ENCODE data around the gene OR12D3.
"Not testable (repeated sequence)": the region's sequence is repeated elsewhere in the genome, so short reads cannot be mapped to it uniquely, and the experiment has no call there.

OR12D3 gene, protein sequence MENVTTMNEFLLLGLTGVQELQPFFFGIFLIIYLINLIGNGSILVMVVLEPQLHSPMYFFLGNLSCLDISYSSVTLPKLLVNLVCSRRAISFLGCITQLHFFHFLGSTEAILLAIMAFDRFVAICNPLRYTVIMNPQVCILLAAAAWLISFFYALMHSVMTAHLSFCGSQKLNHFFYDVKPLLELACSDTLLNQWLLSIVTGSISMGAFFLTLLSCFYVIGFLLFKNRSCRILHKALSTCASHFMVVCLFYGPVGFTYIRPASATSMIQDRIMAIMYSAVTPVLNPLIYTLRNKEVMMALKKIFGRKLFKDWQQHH

DNA sequence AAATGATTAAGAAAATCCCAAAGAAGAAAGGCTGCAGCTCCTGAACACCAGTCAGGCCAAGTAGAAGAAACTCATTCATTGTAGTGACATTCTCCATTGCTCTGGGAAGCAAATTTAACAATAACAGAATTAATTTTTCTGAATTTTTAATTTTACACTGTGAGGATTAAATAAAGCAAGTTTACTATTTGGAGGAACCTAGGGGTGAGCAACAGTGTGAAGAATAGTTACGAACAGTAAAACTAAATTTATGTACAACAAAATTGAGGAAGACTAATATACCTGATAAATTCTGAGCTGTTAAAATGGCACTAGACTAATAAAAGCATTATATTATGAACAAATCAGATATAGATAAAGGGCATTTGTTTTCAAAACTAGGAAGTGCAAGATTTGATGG, at the start of gene OR12D3:
Gene OR12D3 (minus strand): TSS at position 101 of the 400 bp plus-strand sequence. CDS start 4 bp downstream, at position 97.
- Histone ChIP-seq H3K4me1 (no peaks in the 10 kb centered on the region), H3K4me3 (no peak within 1 kb of the TSS), H3K27me3 (ENCODE audit: low read depth) (no peaks in the 10 kb centered on the region), H3K9me3 (no peaks in the 10 kb centered on the region), H3K36me3 (replicated peaks) (no peaks in the 10 kb centered on the region)
- in situ Hi-C loops (cut with MboI; ENCODE audit: low sequenced_read_pairs) = no loop called here
- DNase-seq (ENCODE audit: low spot score in 2 of 2) = no peak

GRCh38 chr6:29424575-29424974, 49.5 kb upstream of the OR12D3 start:
- 0 out of 2 replicates have a peak, but pooled peaks cover 3% of the 10 kb centered on the region for H3K27me3 ChIP-seq (ENCODE audit: low read depth)
- H3K4me1 ChIP-seq = no peaks in the 10 kb centered on the region
- no peak for DNase-seq (ENCODE audit: low spot score in 2 of 2)
- H3K36me3 ChIP-seq (replicated peaks) = no peaks in the 10 kb centered on the region
- in situ Hi-C loops (cut with MboI; ENCODE audit: low sequenced_read_pairs) = no loop called here
- H3K4me3 ChIP-seq = no peak overlapping the region
- no peaks in the 10 kb centered on the region for H3K9me3 ChIP-seq

DNA sequence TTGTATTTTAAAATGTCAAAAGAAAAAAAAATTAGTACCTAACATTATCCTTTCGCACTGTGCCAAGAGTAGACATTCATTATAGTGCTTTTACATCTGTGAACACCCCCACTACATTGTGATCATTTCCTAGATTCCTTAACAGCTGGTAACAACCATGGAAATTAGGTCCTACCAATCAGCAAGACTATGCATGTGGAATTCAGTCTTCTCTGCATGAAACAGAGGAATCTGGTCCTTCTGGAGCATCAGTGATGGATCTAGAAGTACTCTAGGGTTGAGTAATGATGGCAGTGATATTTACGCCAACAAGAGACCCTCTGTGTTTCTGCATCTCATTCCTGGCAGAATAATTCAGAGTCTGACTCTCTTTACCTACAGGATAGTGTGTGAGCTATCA, 49.1 kb upstream of the OR12D3 start:
- no peak for DNase-seq (ENCODE audit: low spot score in 2 of 2)
- Histone ChIP-seq H3K27me3 (ENCODE audit: low read depth) (0 out of 2 replicates have a peak, but pooled peaks cover 3% of the 10 kb centered on the region), H3K4me1 (no peaks in the 10 kb centered on the region), H3K9me3 (no peaks in the 10 kb centered on the region), H3K4me3 (no peak overlapping the region), H3K36me3 (replicated peaks) (no peaks in the 10 kb centered on the region)
- in situ Hi-C loops (cut with MboI; ENCODE audit: low sequenced_read_pairs) = no loop called here

- no peaks in the 10 kb centered on the region for H3K4me1 ChIP-seq
- no peak overlapping the region for H3K4me3 ChIP-seq
- H3K9me3 ChIP-seq = no peaks in the 10 kb centered on the region
- in situ Hi-C loops (cut with MboI; ENCODE audit: low sequenced_read_pairs) = no loop called here
- no peaks in the 10 kb centered on the region for H3K36me3 ChIP-seq (replicated peaks)
- peaks cover 3% of the 10 kb centered on the region; the same call in 1 of the 2 replicates for H3K27me3 ChIP-seq (ENCODE audit: low read depth)
- DNase-seq (ENCODE audit: low spot score in 2 of 2) = no peak
Measured at GRCh38 chr6:29419516-29419915, 44.4 kb upstream of the OR12D3 start.

DNA sequence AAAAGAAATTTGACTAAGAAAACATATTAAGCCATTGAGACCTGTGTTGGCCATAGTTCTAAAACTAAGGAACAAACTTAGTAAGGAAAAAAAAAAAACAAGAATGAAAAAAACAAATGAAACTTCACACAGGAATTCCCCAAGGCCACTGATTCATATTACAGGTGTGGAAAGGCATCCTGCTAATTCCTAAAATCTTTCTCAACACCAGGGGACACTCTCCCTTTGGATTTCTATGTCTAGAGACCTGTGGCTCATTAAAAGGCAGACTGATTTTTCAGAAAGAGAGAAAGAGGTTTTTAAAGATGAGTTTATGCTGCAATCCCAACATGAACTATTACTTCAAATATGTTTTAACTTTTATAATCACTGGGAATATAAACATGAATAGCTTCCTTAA, 39.5 kb upstream of the OR12D3 start, which contains the start of gene OR12D1:
Gene OR12D1 (plus strand): TSS at position 341 of the 400 bp plus-strand sequence.
- in situ Hi-C loops (cut with MboI; ENCODE audit: low sequenced_read_pairs) = no loop called here
- no peak within 1 kb of the TSS for H3K4me3 ChIP-seq
- H3K27me3 ChIP-seq (ENCODE audit: low read depth) = no peaks in the 10 kb centered on the region; the same call in 1 of the 2 replicates
- H3K9me3 ChIP-seq = no peaks in the 10 kb centered on the region
- no peaks in the 10 kb centered on the region for H3K4me1 ChIP-seq
- no peaks in the 10 kb centered on the region for H3K36me3 ChIP-seq (replicated peaks)
- no peak for DNase-seq (ENCODE audit: low spot score in 2 of 2)

GRCh38 chr6:29403801-29404200, 28.7 kb upstream of the OR12D3 start:
- Histone ChIP-seq H3K4me1 (no peaks in the 10 kb centered on the region), H3K4me3 (no peak overlapping the region), H3K27me3 (ENCODE audit: low read depth) (peaks cover 2% of the 10 kb centered on the region; the same call in 1 of the 2 replicates), H3K9me3 (no peaks in the 10 kb centered on the region), H3K36me3 (replicated peaks) (no peaks in the 10 kb centered on the region)
- DNase-seq (ENCODE audit: low spot score in 2 of 2) = no peak
- in situ Hi-C loops (cut with MboI; ENCODE audit: low sequenced_read_pairs) = no loop called here

- H3K27me3 ChIP-seq (ENCODE audit: low read depth) = peaks cover 2% of the 10 kb centered on the region; the same call in 1 of the 2 replicates
- in situ Hi-C loops (cut with MboI; ENCODE audit: low sequenced_read_pairs) = no loop called here
Measured at GRCh38 chr6:29399525-29399924, 24.4 kb upstream of the OR12D3 start.

DNA sequence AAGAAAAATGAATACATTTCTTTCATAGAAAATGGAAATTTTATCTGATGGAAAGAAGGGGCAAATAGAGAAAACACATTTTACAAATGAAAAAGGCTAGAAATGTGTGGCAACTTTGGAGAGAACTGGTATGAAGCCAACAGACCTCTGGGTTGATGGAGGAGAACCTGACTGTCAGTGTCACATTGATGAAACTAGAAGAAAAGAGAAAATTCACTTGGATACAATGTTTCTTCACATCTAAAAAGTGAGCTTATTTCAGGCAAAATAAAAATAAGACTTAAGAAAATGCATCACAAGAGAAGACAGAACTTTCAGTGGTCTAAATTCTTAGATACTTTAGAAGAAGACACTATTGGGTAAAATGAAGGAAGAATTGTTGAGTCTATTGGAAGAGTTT, 20.2 kb upstream of the OR12D3 start, which contains the start of gene OR12D2:
Gene OR12D2 (plus strand): TSS at position 301 of the 400 bp plus-strand sequence. CDS start 1,069 bp downstream, outside the sequence.
- Histone ChIP-seq H3K27me3 (ENCODE audit: low read depth) (peaks cover under 1% of the 10 kb centered on the region; the same call in 1 of the 2 replicates), H3K4me3 (no peak within 1 kb of the TSS), H3K9me3 (no peaks in the 10 kb centered on the region), H3K36me3 (replicated peaks) (no peaks in the 10 kb centered on the region), H3K4me1 (peaks cover 3% of the 10 kb centered on the region)
- in situ Hi-C loops (cut with MboI; ENCODE audit: low sequenced_read_pairs) = no loop called here
- no peak for DNase-seq (ENCODE audit: low spot score in 2 of 2)

More at GRCh38 chr6:29399525-29399924, 24.4 kb upstream of the OR12D3 start:
- Histone ChIP-seq H3K4me1 (peaks cover 3% of the 10 kb centered on the region), H3K4me3 (no peak overlapping the region), H3K9me3 (no peaks in the 10 kb centered on the region), H3K36me3 (replicated peaks) (no peaks in the 10 kb centered on the region)
- no peak for DNase-seq (ENCODE audit: low spot score in 2 of 2)

- H3K4me1 ChIP-seq = no peaks in the 10 kb centered on the region; the same call in 1 of the 2 replicates
- H3K36me3 ChIP-seq (replicated peaks) = no peaks in the 10 kb centered on the region
- H3K4me3 ChIP-seq = no peak overlapping the region
- no peak for DNase-seq (ENCODE audit: low spot score in 2 of 2)
- in situ Hi-C loops (cut with MboI; ENCODE audit: low sequenced_read_pairs) = no loop called here
- H3K9me3 ChIP-seq = no peaks in the 10 kb centered on the region
- no peaks in the 10 kb centered on the region for H3K27me3 ChIP-seq (ENCODE audit: low read depth)
Measured at GRCh38 chr6:29388533-29388932, 13.4 kb upstream of the OR12D3 start.

DNA sequence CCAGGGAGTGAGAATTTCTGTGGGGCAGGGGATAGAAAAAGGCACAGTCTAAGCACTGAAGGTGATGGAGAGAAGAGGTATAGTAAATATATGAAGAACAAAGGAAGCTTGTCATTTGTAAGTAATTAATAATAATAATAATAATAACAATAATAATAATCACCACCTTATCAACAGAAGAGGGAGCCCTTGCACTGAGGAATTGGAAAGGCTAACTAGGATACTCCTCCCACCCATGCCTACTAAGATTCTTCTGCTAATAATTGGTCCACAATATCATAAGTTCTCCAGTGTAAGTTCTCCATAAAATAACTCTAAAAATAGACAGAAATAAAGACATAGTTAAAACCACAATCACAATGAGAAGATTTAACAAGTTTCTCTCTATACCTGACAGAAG, 912 bp upstream of the OR12D3 start:
- no peaks in the 10 kb centered on the region for H3K36me3 ChIP-seq (replicated peaks)
- H3K4me1 ChIP-seq = no peaks in the 10 kb centered on the region
- no peaks in the 10 kb centered on the region for H3K27me3 ChIP-seq (ENCODE audit: low read depth)
- H3K4me3 ChIP-seq = no peak overlapping the region
- in situ Hi-C loops (cut with MboI; ENCODE audit: low sequenced_read_pairs) = no loop called here
- DNase-seq (ENCODE audit: low spot score in 2 of 2) = no peak
- no peaks in the 10 kb centered on the region for H3K9me3 ChIP-seq

GRCh38 chr6:29368765-29369164, 6.3 kb downstream of the OR12D3 start, which contains the start of gene OR5V1:
Gene OR5V1, minus strand, starts transcription at chr6:29368865. Its CDS starts 12,670 bp downstream, at chr6:29356195.
- H3K27me3 ChIP-seq (ENCODE audit: low read depth) = no peaks in the 10 kb centered on the region
- no peaks in the 10 kb centered on the region for H3K9me3 ChIP-seq
- in situ Hi-C loops (cut with MboI; ENCODE audit: low sequenced_read_pairs) = no loop called here
- H3K4me3 ChIP-seq = no peak within 1 kb of the TSS
- no peaks in the 10 kb centered on the region for H3K4me1 ChIP-seq
- no peak for DNase-seq (ENCODE audit: low spot score in 2 of 2)
- no peaks in the 10 kb centered on the region for H3K36me3 ChIP-seq (replicated peaks)

GRCh38 chr6:29355603-29356002, 19.5 kb downstream of the OR12D3 start:
- in situ Hi-C loops (cut with MboI; ENCODE audit: low sequenced_read_pairs) = no loop called here
- Histone ChIP-seq H3K9me3 (no peaks in the 10 kb centered on the region), H3K4me3 (no peak overlapping the region), H3K4me1 (no peaks in the 10 kb centered on the region), H3K36me3 (replicated peaks) (no peaks in the 10 kb centered on the region), H3K27me3 (ENCODE audit: low read depth) (peaks cover 3% of the 10 kb centered on the region; the same call in 1 of the 2 replicates)
- DNase-seq (ENCODE audit: low spot score in 2 of 2) = no peak

GRCh38 chr6:29354980-29355379, 20.1 kb downstream of the OR12D3 start:
- no peaks in the 10 kb centered on the region for H3K9me3 ChIP-seq
- no peaks in the 10 kb centered on the region for H3K4me1 ChIP-seq
- in situ Hi-C loops (cut with MboI; ENCODE audit: low sequenced_read_pairs) = no loop called here
- no peaks in the 10 kb centered on the region for H3K36me3 ChIP-seq (replicated peaks)
- H3K4me3 ChIP-seq = no peak overlapping the region
- no peak for DNase-seq (ENCODE audit: low spot score in 2 of 2)
- H3K27me3 ChIP-seq (ENCODE audit: low read depth) = peaks cover 3% of the 10 kb centered on the region; the same call in 1 of the 2 replicates

- H3K4me3 ChIP-seq; DNase-seq (ENCODE audit: low spot score in 2 of 2); in situ Hi-C loops (cut with MboI; ENCODE audit: low sequenced_read_pairs); H3K27me3 ChIP-seq (ENCODE audit: low read depth); H3K36me3 ChIP-seq (replicated peaks); H3K9me3 ChIP-seq; H3K4me1 ChIP-seq: not testable (repeated sequence)
Measured at GRCh38 chr6:29349348-29349747, 25.7 kb downstream of the OR12D3 start.

Data from HAP-1 (cell line).